Testis (tissue), 3 donors: ENCODE results near the gene CEP83. TPM values are rescaled to one million over a fixed set of nuclear protein-coding genes. Genes with fewer than 3 reads are reported as not detected.
"Not testable (repeated sequence)": the region's sequence is repeated elsewhere in the genome, so short reads cannot be mapped to it uniquely, and the experiment has no call there.

ENCODE experiments used
- DNase-seq: peaks from one replicate; pipeline ENCODE4 v3.0.0-alpha.2; 2019
- H3K27ac ChIP-seq, 2 donors: fragments of 200-600 bp; sonication (generic); one replicate each; pipeline ENCODE4 v1.5.1; 2019
- H3K27me3 ChIP-seq: fragments of 200-600 bp; sonication (generic); one replicate; pipeline ENCODE4 v1.5.1; 2019
- H3K36me3 ChIP-seq: fragments of 200-600 bp; sonication (generic); one replicate; pipeline ENCODE4 v1.5.1; 2017; ENCODE audit warnings: low read depth; ENCODE audit errors: missing control alignments
- H3K4me1 ChIP-seq: fragments of 200-600 bp; sonication (generic); one replicate; pipeline ENCODE4 v1.5.1; 2019
- H3K4me3 ChIP-seq, 2 donors: fragments of 200-600 bp; sonication (generic); one replicate each; pipeline ENCODE4 v1.5.1; 2017 to 2019
- H3K9me3 ChIP-seq: fragments of 200-600 bp; sonication (generic); one replicate; pipeline ENCODE4 v1.5.1; 2017
- CTCF ChIP-seq, 3 experiments: fragments of 450-650 bp in 2 of 3; fragments of 200-600 bp in 1 of 3; sonication (generic) in 1 of 3; IDR thresholded peaks; one replicate each; pipeline ENCODE4 v1.5.1; 2016 to 2019; ENCODE audit warnings: antibody characterized with exemption in 3 of 3, mild to moderate bottlenecking in 2 of 3, moderate library complexity in 1 of 3
- POLR2A ChIP-seq: fragments of 450-650 bp; IDR thresholded peaks from one replicate; pipeline ENCODE4 v1.6.1; 2017; ENCODE audit warnings: antibody characterized with exemption, mild to moderate bottlenecking, moderate library complexity
- WGBS, 2 donors: methylation state at CpG; one replicate each; pipeline ENCODE4 v1.1.5; 2018; 5-methylcytosine and 5-hydroxymethylcytosine counted together
- intact Hi-C: fragments of 100-400 bp; cut with DNase I; formaldehyde crosslinking; loops from one replicate; pipeline ENCODE4 v1.15.1; 2023; ENCODE audit warnings: low total_unique reads
- polyA plus RNA-seq: library from polyadenylated mRNA; stranded (reverse); fragments of 350-450 nt; fragmentation: Illumina TruSeq; extraction: RNeasy Lipid Tissue Mini Kit (QIAGEN cat#74804); gene quantifications from one replicate; pipeline ENCODE4 v1.2.3, GENCODE V29; 2014; ENCODE audit warnings: low read depth, low replicate concordance; ENCODE audit not compliant: insufficient read depth
- total RNA-seq, 2 donors: library from RNA; depleted of rRNA; stranded (reverse); fragments of >200 nt; gene quantifications; one replicate each; pipeline ENCODE4 v1.2.3, GENCODE V29; 2016

Gene CEP83
- total and polyA plus RNA-seq, 3 donors from 2014 or later = 17.9 to 64.1 (median 48.4) TPM

DNA sequence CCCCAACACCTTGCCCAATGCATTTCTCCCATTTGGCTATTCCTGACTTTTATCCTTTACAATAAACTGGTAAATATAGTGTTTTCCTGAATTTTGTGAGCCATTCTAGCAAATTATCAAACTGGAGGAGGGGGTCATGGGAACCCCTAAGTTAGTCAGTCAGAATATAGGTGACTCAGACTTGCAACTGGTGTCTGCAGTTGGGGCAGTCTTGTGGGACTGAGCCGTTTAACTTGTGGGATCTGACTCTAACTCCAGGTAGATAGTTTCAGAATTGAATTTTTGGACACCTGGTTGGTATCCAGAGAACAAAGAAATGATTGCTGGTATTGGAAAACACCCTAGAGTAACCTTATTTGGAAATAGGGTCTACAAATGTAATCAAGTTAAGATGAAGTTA, 133.4 kb downstream of the CEP83 start:
- 94 to 100% methylated on average over 1 of the region's 1 CpG for WGBS, 2 donors
- no peak overlapping the region for H3K27ac ChIP-seq
- intact Hi-C loops = no loop called here

DNA sequence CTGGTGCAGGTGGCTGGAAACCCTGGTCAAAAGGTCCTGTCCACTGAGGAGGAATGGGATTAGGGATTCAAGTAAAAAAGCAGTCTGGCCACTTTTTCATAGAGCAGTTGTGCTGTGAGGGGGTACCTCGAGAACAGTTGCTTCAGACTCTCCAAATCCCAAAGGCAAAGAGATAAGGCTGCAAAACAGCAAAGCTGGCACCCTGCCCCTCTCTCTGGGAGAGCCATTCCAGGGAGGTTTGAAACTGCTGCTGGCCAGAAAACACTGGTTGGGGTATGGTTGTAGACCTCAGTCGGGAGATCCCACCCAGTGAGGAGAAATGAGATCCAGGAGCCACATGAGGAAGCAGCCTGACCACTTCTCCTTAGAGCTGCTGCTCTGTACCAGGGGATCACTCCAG, 137.3 kb downstream of the CEP83 start:
- no peaks in the 10 kb centered on the region for H3K27me3 ChIP-seq
- no peak overlapping the region for H3K27ac ChIP-seq
- 73 to 75% methylated on average over 1 to 2 of the region's 2 CpGs for WGBS, 2 donors
- TF ChIP-seq CTCF (IDR thresholded peaks at IDR 0.05) (no peak), POLR2A (no peak)
- H3K9me3 ChIP-seq = no peaks in the 10 kb centered on the region
- H3K4me3 ChIP-seq = no peak overlapping the region
- DNase-seq = no peak
- H3K4me1 ChIP-seq = no peaks in the 10 kb centered on the region
- intact Hi-C loops = no loop called here
- H3K36me3 ChIP-seq = no peaks in the 10 kb centered on the region

More for the DNA sequence above, 133.4 kb downstream of the CEP83 start:
- DNase-seq = no peak
- no peaks in the 10 kb centered on the region for H3K9me3 ChIP-seq
- H3K4me3 ChIP-seq = no peak overlapping the region
- H3K27me3 ChIP-seq = no peaks in the 10 kb centered on the region
- H3K4me1 ChIP-seq = no peaks in the 10 kb centered on the region
- H3K36me3 ChIP-seq = no peaks in the 10 kb centered on the region
- TF ChIP-seq POLR2A = no peak
- TF ChIP-seq CTCF (IDR thresholded peaks at IDR 0.05) = no peak

GRCh38 chr12:94320109-94320508, 139.6 kb downstream of the CEP83 start:
- Histone ChIP-seq H3K27ac (no peak overlapping the region), H3K27me3 (no peaks in the 10 kb centered on the region), H3K4me1 (no peaks in the 10 kb centered on the region), H3K36me3 (no peaks in the 10 kb centered on the region), H3K9me3 (no peaks in the 10 kb centered on the region), H3K4me3 (no peak overlapping the region)
- no peak for DNase-seq
- intact Hi-C loops = no loop called here
- TF ChIP-seq CTCF (IDR thresholded peaks at IDR 0.05) (no peak), POLR2A (no peak)

DNA sequence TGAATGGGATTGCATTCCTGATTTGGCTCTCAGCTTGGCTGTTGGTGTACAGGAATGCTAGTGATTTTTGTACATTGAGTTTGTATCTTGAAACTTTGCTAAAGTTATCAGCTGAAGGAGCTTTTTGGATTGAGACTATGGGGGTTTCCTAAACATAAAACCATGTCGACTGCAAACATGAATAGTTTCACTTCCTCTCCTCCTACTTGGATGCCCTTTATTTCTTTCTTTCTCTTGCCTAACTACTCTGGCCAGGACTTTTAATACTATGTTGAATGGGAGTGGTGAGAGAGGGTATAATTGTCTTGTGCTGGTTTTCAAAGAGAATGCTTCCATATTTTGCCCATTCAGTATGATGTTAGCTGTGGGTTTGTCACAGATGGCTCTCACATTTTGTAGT, 141.5 kb downstream of the CEP83 start:
- Histone ChIP-seq H3K9me3 (no peaks in the 10 kb centered on the region), H3K27me3 (no peaks in the 10 kb centered on the region), H3K36me3 (no peaks in the 10 kb centered on the region), H3K27ac (no peak overlapping the region), H3K4me3 (no peak overlapping the region), H3K4me1 (no peaks in the 10 kb centered on the region)
- intact Hi-C loops = no loop called here
- 66 to 80% methylated on average over 1 of the region's 1 CpG for WGBS, 2 donors
- DNase-seq = no peak
- no peak for TF ChIP-seq POLR2A
- TF ChIP-seq CTCF (IDR thresholded peaks at IDR 0.05) = no peak

DNA sequence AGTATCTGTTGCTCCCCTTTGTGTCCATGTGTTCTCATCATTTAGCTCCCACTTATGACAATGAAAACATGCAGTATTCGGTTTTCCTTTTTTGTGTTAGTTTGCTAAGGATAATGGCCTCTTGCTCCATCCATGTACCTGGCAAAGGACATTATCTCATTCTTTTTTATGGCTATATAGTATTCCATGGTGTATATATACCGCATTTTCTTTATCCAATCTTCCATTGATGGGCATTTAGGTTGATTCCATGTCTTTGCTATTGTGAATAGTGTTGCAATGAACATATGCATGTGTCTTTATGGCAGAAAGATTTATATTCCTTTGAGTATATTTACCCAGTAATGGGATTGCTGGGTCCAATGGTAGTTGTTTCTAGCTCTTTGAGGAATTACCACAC, 143.1 kb downstream of the CEP83 start:
- H3K27ac ChIP-seq, intact Hi-C loops, H3K9me3 ChIP-seq, DNase-seq, H3K27me3 ChIP-seq, H3K4me1 ChIP-seq, H3K36me3 ChIP-seq, H3K4me3 ChIP-seq: not testable (repeated sequence)
- 91 to 98% methylated on average over 2 of the region's 2 CpGs for WGBS, 2 donors
